Fibroblast of the aortic adventitia (primary cell): ENCODE data around the gene ODF2. TPM values are rescaled to one million over a fixed set of nuclear protein-coding genes. Genes with fewer than 3 reads are reported as not detected.

Experiments
- DNase-seq: peaks from one replicate; pipeline ENCODE4 v3.0.0-alpha.2; 2010; ENCODE audit warnings: low read depth
- H3K4me3 ChIP-seq: 2 replicates; pipeline ENCODE4 v1.5.1; 2011; ENCODE audit warnings: low read depth, mild to moderate bottlenecking, control low read depth, low read length, moderate library complexity
- total RNA-seq: library from RNA; depleted of rRNA; stranded (reverse); fragments of >200 nt; gene quantifications from 2 replicates; pipeline ENCODE4 v1.2.3, GENCODE V29; 2012; ENCODE audit warnings: low replicate concordance
- TF ChIP-seq, protein P1 (sequence below): IDR thresholded peaks from 2 replicates; pipeline ENCODE4 v1.5.1; 2011; ENCODE audit warnings: mild to moderate bottlenecking, low read length, control low read depth, inconsistent platforms; ENCODE audit not compliant: insufficient read depth

Gene ODF2
- total RNA-seq, 1 donor: 25.4 TPM

DNA sequence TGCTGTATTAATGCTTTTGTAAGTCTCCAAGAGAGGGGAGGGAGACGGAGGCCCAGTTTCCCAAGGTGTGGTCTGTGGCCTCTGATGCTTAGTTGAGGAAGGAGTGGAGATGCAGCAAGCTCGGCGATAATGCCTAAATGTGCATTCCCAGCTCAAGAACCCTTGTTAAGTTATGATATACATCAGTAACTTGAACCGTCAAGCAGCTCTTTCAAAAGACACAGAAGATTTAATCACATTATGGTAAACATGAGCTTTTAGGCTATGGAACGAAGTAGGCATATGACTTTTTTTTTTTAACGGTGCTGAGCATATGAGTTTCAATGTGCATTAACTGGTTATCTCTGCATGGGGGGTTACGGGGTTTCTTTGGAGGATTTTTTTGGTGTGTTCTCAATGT is 26.4 kb downstream of the ODF2 start:
- TF ChIP-seq, protein P1, sequence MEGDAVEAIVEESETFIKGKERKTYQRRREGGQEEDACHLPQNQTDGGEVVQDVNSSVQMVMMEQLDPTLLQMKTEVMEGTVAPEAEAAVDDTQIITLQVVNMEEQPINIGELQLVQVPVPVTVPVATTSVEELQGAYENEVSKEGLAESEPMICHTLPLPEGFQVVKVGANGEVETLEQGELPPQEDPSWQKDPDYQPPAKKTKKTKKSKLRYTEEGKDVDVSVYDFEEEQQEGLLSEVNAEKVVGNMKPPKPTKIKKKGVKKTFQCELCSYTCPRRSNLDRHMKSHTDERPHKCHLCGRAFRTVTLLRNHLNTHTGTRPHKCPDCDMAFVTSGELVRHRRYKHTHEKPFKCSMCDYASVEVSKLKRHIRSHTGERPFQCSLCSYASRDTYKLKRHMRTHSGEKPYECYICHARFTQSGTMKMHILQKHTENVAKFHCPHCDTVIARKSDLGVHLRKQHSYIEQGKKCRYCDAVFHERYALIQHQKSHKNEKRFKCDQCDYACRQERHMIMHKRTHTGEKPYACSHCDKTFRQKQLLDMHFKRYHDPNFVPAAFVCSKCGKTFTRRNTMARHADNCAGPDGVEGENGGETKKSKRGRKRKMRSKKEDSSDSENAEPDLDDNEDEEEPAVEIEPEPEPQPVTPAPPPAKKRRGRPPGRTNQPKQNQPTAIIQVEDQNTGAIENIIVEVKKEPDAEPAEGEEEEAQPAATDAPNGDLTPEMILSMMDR: no peak
- H3K4me3 ChIP-seq: no peak overlapping the region

DNA sequence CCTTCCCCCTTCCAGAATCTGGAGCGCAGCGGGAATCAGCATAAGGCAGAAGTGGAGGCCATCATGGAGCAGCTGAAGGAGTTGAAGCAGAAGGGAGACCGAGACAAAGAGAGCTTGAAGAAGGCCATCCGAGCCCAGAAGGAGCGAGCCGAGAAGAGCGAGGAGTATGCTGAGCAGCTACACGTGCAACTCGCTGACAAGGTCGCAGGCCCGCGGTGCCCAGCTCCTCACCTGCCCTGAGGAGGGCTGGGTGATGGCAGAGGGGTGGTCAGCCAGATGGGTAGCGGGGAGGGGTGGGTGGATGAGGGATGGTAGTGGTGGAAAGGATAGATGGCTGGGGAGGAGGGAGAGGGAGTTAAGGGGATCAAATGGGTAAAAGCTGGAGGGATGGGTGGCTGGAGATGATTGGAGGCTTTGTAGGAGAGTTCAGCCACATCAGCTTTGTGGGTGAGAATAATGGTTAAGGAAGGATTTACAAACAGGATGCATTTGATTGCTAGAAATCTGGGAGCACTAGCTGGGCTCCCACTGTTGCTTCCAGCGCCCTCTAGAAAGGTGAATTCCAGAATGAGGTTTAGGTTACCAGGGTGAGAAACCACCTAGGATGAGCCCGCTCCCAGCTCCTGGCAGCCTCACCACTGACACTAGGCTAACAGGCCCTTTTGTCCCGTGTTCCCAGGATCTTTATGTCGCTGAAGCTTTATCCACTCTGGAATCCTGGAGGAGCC is 29.0 kb downstream of the ODF2 start:
- H3K4me3 ChIP-seq: no peak overlapping the region
- TF ChIP-seq, protein P1: no peak
- DNase-seq: no peak

More for the DNA sequence above, 26.4 kb downstream of the ODF2 start:
- no peak for DNase-seq

DNA sequence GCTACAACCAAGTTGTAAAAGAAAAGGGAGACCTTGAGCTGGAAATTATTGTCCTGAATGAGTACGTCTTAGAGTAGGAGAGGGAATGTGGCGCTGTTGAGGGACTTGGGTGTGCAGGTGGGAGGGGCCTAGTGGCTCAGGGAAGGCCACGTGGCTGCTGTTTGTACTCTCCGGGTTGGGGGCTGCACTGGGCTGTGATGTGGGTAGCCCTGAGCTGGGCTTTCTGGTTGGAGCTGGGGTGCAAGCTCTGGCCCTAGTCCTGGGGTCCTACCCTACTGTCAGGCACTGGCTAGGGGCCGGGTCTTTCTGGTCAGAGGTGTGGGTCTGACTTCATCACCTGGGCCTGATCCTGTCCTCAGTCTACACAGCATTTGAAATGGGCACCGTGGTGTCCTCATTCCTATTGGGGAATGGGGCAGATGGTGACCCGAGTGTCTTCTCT is 29.6 kb downstream of the ODF2 start:
- no peak overlapping the region for H3K4me3 ChIP-seq
- DNase-seq: no peak
- TF ChIP-seq, protein P1: no peak

DNA sequence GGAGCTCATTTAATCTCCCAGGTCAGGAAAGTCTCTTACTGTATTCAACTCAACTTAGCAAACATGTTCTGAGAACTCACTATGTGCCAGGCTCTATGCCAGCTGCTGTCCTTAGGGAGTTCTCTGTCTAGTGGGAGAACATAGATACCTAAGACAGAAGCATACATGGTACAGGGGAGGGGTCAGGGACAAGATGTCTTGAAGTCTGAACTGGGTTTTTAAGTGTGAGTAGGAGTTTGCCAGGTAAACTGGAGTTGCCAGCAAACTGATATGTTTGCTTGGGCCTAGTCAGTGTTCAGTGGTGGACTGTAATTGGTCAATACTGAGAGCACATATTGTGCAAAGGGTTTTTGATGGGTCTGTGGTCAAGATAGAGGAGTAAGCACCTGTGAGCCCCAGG is 30.4 kb downstream of the ODF2 start:
- no peak overlapping the region for H3K4me3 ChIP-seq
- TF ChIP-seq, protein P1: no peak
- no peak for DNase-seq

DNA sequence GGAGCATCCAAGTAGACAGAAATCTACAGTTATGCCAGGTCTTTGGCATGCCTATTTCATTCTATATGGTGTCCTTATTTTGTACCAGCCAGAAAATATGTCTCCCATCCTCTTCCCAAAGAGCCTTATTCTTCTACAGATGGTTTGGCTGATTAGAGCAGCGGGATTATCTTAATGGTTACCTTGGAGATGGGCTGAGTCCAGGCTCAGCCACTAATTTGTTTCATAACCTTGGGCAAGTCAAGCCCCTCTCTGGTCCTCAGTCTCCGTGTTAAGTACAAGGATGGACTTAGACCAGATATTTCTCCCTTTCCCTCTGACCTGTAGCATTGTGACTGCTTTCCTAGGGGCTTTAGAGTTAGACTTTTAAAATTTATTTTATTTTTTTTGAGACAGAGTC is 37.6 kb downstream of the ODF2 start:
- DNase-seq: no peak
- H3K4me3 ChIP-seq: no peak overlapping the region
- TF ChIP-seq, protein P1: no peak

DNA sequence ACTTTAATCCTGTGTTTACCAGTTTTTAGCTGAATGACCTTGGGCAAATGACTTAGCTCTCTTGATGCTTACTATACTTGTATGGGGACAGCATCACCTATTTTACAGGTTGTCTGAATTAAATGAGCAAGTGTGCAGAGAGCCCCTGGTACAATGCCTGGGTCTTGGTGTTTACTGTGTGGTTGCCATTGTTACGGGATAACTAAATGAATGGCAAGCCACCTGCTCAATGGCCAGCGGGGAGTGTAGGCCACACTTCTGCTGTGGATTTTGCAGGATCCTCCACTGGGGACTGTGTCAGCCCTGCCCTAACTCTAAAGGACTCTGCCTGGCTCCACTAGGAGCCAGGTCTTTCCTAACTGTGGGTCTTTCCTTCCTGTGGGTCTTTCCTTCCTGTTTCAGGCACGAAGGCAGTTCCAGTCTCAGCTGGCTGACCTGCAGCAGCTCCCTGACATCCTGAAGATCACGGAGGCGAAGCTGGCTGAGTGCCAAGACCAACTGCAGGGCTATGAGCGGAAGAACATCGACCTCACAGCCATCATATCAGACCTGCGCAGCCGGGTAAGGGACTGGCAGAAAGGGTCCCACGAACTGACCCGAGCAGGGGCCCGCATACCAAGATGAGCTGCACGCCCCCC is 38.4 kb downstream of the ODF2 start:
- TF ChIP-seq, protein P1: no peak
- DNase-seq: no peak
- no peak overlapping the region for H3K4me3 ChIP-seq
